Vagina (tissue), 2 donors: ENCODE results near the gene AP1S3.

ENCODE experiments used
- CTCF ChIP-seq, 3 experiments: fragments of 450-650 bp in 2 of 3; fragments of 200-600 bp in 1 of 3; sonication (generic) in 1 of 3; IDR thresholded peaks; one replicate each; pipeline ENCODE4 v1.5.1; 2017 to 2019; ENCODE audit warnings: antibody characterized with exemption in 3 of 3, mild to moderate bottlenecking in 2 of 3, moderate library complexity in 2 of 3
- POLR2AphosphoS5 ChIP-seq, 2 donors: sonication (generic); formaldehyde crosslinking; IDR thresholded peaks; one replicate each; pipeline ENCODE4 v1.9.0; 2017; ENCODE audit warnings: antibody characterized with exemption in 2 of 2, mild to moderate bottlenecking in 2 of 2, low read depth in 1 of 2; ENCODE audit not compliant: insufficient read depth in 1 of 2

GRCh38 chr2:223779877-223780276, 57.5 kb downstream of the AP1S3 start:
- TF ChIP-seq POLR2AphosphoS5 (IDR thresholded peaks at IDR 0.05; ENCODE audit: insufficient read depth in 1 of 2, low read depth in 1 of 2) (no peak), CTCF (IDR thresholded peaks at IDR 0.05) (no peak)
